Fibroblast of the aortic adventitia (primary cell): ENCODE results near the gene NEURL4. TPM values are rescaled to one million over a fixed set of nuclear protein-coding genes. Genes with fewer than 3 reads are reported as not detected.
A peak's percentile ranks its signal among the peaks of the same experiment; 100 is the strongest.
"Not testable (repeated sequence)": the region's sequence is repeated elsewhere in the genome, so short reads cannot be mapped to it uniquely, and the experiment has no call there.

Experiments used
- DNase-seq: peaks from one replicate; pipeline ENCODE4 v3.0.0-alpha.2; 2010; ENCODE audit warnings: low read depth
- H3K4me3 ChIP-seq: 2 replicates; pipeline ENCODE4 v1.5.1; 2011; ENCODE audit warnings: low read depth, mild to moderate bottlenecking, control low read depth, low read length, moderate library complexity
- CTCF ChIP-seq: IDR thresholded peaks from 2 replicates; pipeline ENCODE4 v1.5.1; 2011; ENCODE audit warnings: mild to moderate bottlenecking, low read length, control low read depth, inconsistent platforms; ENCODE audit not compliant: insufficient read depth
- total RNA-seq: library from RNA; depleted of rRNA; stranded (reverse); fragments of >200 nt; gene quantifications from 2 replicates; pipeline ENCODE4 v1.2.3, GENCODE V29; 2012; ENCODE audit warnings: low replicate concordance

Gene NEURL4
- total RNA-seq, result 17.4 and 17.7 TPM in 2 replicates

- peak within 1 kb of the TSS; percentile 97 for H3K4me3 ChIP-seq
- TF ChIP-seq CTCF, result no peak
- DNase-seq, result no peak
These were observed at the start of gene NEURL4 for GRCh38 chr17:7328840-7329373. Gene NEURL4 (minus strand): TSS chr17:7329335. CDS start chr17:7329312, 23 bp downstream.

GRCh38 chr17:7374353-7374752 lies 45.2 kb upstream of the NEURL4 start:
- TF ChIP-seq CTCF, result no peak
- DNase-seq, result no peak
- no peak overlapping the region for H3K4me3 ChIP-seq

- H3K4me3 ChIP-seq, result no peak overlapping the region
- no peak for TF ChIP-seq CTCF
- no peak for DNase-seq
These were observed 41.7 kb upstream of the NEURL4 start for GRCh38 chr17:7370853-7371252.

- DNase-seq, result no peak
- no peak overlapping the region for H3K4me3 ChIP-seq
- TF ChIP-seq CTCF, result no peak
These were observed 40.7 kb upstream of the NEURL4 start for GRCh38 chr17:7369825-7370224.

GRCh38 chr17:7368599-7368994 lies 39.5 kb upstream of the NEURL4 start:
- not testable (repeated sequence) for DNase-seq, H3K4me3 ChIP-seq

GRCh38 chr17:7367918-7368598 lies 38.9 kb upstream of the NEURL4 start:
- no peak for DNase-seq
- H3K4me3 ChIP-seq, result no peak overlapping the region
- no peak for TF ChIP-seq CTCF

- DNase-seq, result no peak
- H3K4me3 ChIP-seq, result no peak overlapping the region
- TF ChIP-seq CTCF, result no peak
These were observed 37.9 kb upstream of the NEURL4 start for GRCh38 chr17:7367083-7367482.

- H3K4me3 ChIP-seq, DNase-seq: not testable (repeated sequence)
These were observed 36.8 kb upstream of the NEURL4 start for GRCh38 chr17:7365963-7366362.
